BLaER1 treated with 17β-estradiol and CSF1 and Interleukin-3, amounts not matched to agents 10 nM and 100 nM (cell line): Measurements from ENCODE around the gene CERS6.

ENCODE experiments used
- H3K27ac ChIP-seq, 11 experiments: shearing (Covaris generic); formaldehyde crosslinking; 2 replicates each; pipeline ENCODE4 v1.8.1; 2022
- H3K27me3 ChIP-seq, 11 experiments: shearing (Covaris generic); formaldehyde crosslinking; 2 replicates each; pipeline ENCODE4 v1.8.1; 2022
- H3K36me3 ChIP-seq, 11 experiments: shearing (Covaris generic); formaldehyde crosslinking; 2 replicates each; pipeline ENCODE4 v1.8.1; 2022
- H3K4me1 ChIP-seq, 10 experiments: shearing (Covaris generic); formaldehyde crosslinking; 2 replicates each; pipeline ENCODE4 v1.8.1; 2022
- H3K4me2 ChIP-seq, 11 experiments: shearing (Covaris generic); formaldehyde crosslinking; 2 replicates each; pipeline ENCODE4 v1.8.1; 2022
- H3K4me3 ChIP-seq, 10 experiments: shearing (Covaris generic); formaldehyde crosslinking; 2 replicates each; pipeline ENCODE4 v1.8.1; 2022
- H3K9ac ChIP-seq, 11 experiments: shearing (Covaris generic); formaldehyde crosslinking; 2 replicates each; pipeline ENCODE4 v1.8.1; 2022
- H3K9me3 ChIP-seq, 11 experiments: shearing (Covaris generic); formaldehyde crosslinking; replicated peaks in 1 of 11; 2 replicates each; pipeline ENCODE4 v1.8.1; 2022
- H4K20me1 ChIP-seq, 11 experiments: shearing (Covaris generic); formaldehyde crosslinking; 2 replicates each; pipeline ENCODE4 v1.8.1; 2022
- Cebpa-rat ChIP-seq, 11 experiments: shearing (Covaris generic); IDR thresholded peaks; 2 replicates each; pipeline ENCODE4 v1.8.1; 2022

The CERS6 gene

GRCh38 chr2:168641636-168642035 is 185.6 kb downstream of the CERS6 start:
- Histone ChIP-seq H3K27me3 (no peaks in the 10 kb centered on the region), H3K36me3 (peaks cover 0 to 51% (median 24%) of the 10 kb centered on the region in 11 experiments; a peak in 19 of 22 replicates), H3K4me3 (no peak overlapping the region), H3K9ac (no peak overlapping the region), H3K9me3 (peaks cover 10 to 24% (median 17%) of the 10 kb centered on the region in 11 experiments; a peak in 20 of 22 replicates), H3K27ac (no peak overlapping the region), H3K4me2 (no peak overlapping the region), H3K4me1 (peaks cover 0 to 21% (median 0%) of the 10 kb centered on the region in 10 experiments; a peak in 4 of 20 replicates), H4K20me1 (peaks cover 0 to 33% (median 5%) of the 10 kb centered on the region in 11 experiments; a peak in 7 of 22 replicates)
- TF ChIP-seq Cebpa-rat (IDR thresholded peaks at IDR 0.05): no peak

- Histone ChIP-seq H3K9ac (no peak overlapping the region), H3K4me2 (no peak overlapping the region)
- no peak for TF ChIP-seq Cebpa-rat (IDR thresholded peaks at IDR 0.05)
Measured at GRCh38 chr2:168642873-168643272, 186.8 kb downstream of the CERS6 start.

GRCh38 chr2:168643979-168644378 is 187.9 kb downstream of the CERS6 start:
- Histone ChIP-seq H3K4me1 (peaks cover 0 to 22% (median 10%) of the 10 kb centered on the region in 10 experiments; a peak in 15 of 20 replicates), H3K36me3 (peaks cover 0 to 49% (median 25%) of the 10 kb centered on the region in 11 experiments; a peak in 19 of 22 replicates), H3K9me3 (peaks cover 11 to 31% (median 20%) of the 10 kb centered on the region in 11 experiments; a peak in 20 of 22 replicates), H3K9ac (no peak overlapping the region), H3K27ac (no peak overlapping the region), H3K4me2 (no peak overlapping the region), H4K20me1 (peaks cover 0 to 48% (median 12%) of the 10 kb centered on the region in 11 experiments; a peak in 9 of 22 replicates), H3K27me3 (no peaks in the 10 kb centered on the region), H3K4me3 (no peak overlapping the region)
- TF ChIP-seq Cebpa-rat (IDR thresholded peaks at IDR 0.05): no peak

More at GRCh38 chr2:168642873-168643272, 186.8 kb downstream of the CERS6 start:
- no peak overlapping the region for H3K27ac ChIP-seq
- peaks cover 0 to 49% (median 25%) of the 10 kb centered on the region in 11 experiments; a peak in 19 of 22 replicates for H3K36me3 ChIP-seq
- peaks cover 11 to 31% (median 20%) of the 10 kb centered on the region in 11 experiments; a peak in 20 of 22 replicates for H3K9me3 ChIP-seq
- H3K27me3 ChIP-seq: no peaks in the 10 kb centered on the region
- H3K4me1 ChIP-seq: peaks cover 0 to 21% (median 1%) of the 10 kb centered on the region in 10 experiments; a peak in 10 of 20 replicates
- H3K4me3 ChIP-seq: no peak overlapping the region
- H4K20me1 ChIP-seq: peaks cover 0 to 44% (median 12%) of the 10 kb centered on the region in 11 experiments; a peak in 8 of 22 replicates

DNA sequence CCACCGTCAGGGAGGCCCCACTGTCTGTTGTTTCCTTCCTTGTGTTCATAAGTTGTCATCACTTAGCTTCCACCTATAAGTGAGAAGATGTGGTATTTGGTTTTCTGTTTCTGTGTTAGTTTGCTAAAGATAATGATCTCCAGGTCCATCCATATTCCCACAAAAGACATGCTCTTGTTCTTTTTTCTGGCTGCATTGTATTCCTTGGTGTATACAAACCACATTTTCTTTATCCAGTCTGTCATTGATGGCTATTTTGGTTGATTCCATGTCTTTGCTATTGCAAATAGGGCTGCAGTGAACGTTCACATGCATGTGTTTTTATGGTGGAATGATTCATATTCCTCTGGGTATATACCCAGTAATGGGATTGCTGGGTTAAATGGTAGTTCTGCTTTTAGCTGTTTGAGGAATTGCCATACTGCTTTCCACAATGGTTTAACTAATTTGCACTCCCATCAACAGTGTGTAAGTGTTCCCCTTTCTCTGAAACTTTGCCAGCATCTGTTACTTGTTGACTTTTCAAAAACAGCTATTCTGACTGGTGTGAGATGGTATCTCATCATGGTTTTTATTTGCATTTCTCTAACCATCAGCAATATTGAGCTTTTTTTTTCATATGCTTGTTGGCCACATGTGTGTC is 189.7 kb downstream of the CERS6 start:
- H3K27me3 ChIP-seq: no peaks in the 10 kb centered on the region
- H3K4me3 ChIP-seq: no peak overlapping the region
- no peak for TF ChIP-seq Cebpa-rat (IDR thresholded peaks at IDR 0.05)
- H3K9me3 ChIP-seq: peaks cover 11 to 31% (median 20%) of the 10 kb centered on the region in 11 experiments; a peak in 20 of 22 replicates
- H3K27ac ChIP-seq: no peak overlapping the region
- peaks cover 0 to 48% (median 9%) of the 10 kb centered on the region in 11 experiments; a peak in 9 of 22 replicates for H4K20me1 ChIP-seq
- no peak overlapping the region for H3K4me2 ChIP-seq
- H3K9ac ChIP-seq: no peak overlapping the region
- peaks cover 0 to 38% (median 19%) of the 10 kb centered on the region in 11 experiments; a peak in 18 of 22 replicates for H3K36me3 ChIP-seq
- H3K4me1 ChIP-seq: peaks cover 0 to 31% (median 14%) of the 10 kb centered on the region in 10 experiments; a peak in 15 of 20 replicates

DNA sequence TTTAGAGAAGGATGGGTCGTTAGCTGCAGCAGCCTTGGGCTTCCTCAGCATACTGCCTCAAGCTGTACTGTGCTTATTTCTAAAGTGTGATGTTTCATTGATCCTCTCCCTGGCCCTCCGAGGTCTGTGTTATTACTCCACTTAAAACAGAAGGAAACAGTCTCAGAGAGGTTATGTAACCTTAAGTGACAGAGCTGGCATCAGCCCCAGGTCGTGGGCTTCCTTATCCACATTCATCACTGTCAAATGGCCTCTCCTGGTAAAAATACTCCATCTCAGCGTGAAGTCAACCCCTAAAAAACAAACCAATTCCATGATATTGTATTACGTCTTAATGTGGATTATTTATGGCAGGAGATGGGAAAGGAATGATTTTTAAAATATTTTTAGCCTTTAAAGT is 193.0 kb downstream of the CERS6 start:
- Histone ChIP-seq H3K9me3 (peaks cover 9 to 39% (median 16%) of the 10 kb centered on the region in 11 experiments; a peak in 20 of 22 replicates), H4K20me1 (peaks cover 0 to 57% (median 4%) of the 10 kb centered on the region in 11 experiments; a peak in 9 of 22 replicates), H3K27me3 (no peaks in the 10 kb centered on the region), H3K27ac (no peak overlapping the region), H3K4me3 (no peak overlapping the region), H3K4me1 (peaks cover 0 to 34% (median 14%) of the 10 kb centered on the region in 10 experiments; a peak in 15 of 20 replicates), H3K36me3 (peaks cover 0 to 28% (median 9%) of the 10 kb centered on the region in 11 experiments; a peak in 19 of 22 replicates), H3K9ac (no peak overlapping the region), H3K4me2 (peak overlapping the region in 6 of 11 experiments; percentile 0 to 43 (median 16); a peak in 2 of 22 replicates)
- TF ChIP-seq Cebpa-rat (IDR thresholded peaks at IDR 0.05): no peak

DNA sequence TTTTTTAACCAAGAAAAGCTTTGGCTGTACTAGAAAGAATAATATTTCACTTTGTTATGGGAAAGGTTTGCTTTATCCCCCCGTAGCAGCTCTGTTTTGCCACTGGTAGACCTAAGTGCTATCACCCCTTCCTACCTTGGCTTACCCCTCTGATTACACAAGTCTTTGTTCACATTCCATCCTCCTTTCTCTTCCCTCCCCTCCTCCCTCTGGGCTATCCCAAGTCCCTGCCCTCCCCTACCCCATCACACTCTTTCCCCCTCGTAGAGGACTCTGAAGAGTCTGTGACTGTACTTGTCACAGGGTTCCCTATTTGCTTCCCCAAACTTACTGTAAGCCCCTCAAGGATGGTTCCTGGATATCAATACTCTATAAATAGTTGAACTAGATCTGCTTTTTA is 193.5 kb downstream of the CERS6 start:
- Histone ChIP-seq H3K4me2 (no peak overlapping the region), H3K9me3 (peaks cover 8 to 39% (median 18%) of the 10 kb centered on the region in 11 experiments; a peak in 20 of 22 replicates), H4K20me1 (peaks cover 0 to 57% (median 4%) of the 10 kb centered on the region in 11 experiments; a peak in 9 of 22 replicates), H3K9ac (no peak overlapping the region), H3K27ac (no peak overlapping the region), H3K4me1 (peaks cover 0 to 34% (median 14%) of the 10 kb centered on the region in 10 experiments; a peak in 15 of 20 replicates), H3K36me3 (peaks cover 3 to 28% (median 13%) of the 10 kb centered on the region in 11 experiments; a peak in 18 of 22 replicates), H3K27me3 (no peaks in the 10 kb centered on the region), H3K4me3 (no peak overlapping the region)
- no peak for TF ChIP-seq Cebpa-rat (IDR thresholded peaks at IDR 0.05)

DNA sequence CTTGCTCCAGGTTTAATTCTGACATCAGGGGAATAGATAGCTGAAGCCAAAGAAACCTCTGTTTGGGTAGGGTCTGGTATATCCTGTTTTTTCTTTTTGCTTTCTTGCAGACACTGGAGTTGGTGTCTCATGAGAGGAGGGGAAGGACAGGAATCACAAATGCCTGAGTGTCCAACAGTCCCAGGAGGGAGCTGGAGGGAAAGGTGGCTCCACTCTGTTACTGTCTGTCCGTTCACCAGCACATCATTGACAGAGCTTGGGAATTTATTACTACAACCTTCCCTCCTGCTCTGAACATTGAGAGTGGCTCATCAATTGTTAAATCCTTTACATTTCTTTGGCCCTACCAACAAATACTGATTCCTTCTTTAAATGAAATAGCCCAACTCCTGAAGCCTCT is 194.1 kb downstream of the CERS6 start:
- no peak overlapping the region for H3K4me3 ChIP-seq
- no peak overlapping the region for H3K9ac ChIP-seq
- no peak overlapping the region for H3K27ac ChIP-seq
- peak overlapping the region in 2 of 11 experiments; percentile 32 to 37; a peak in 2 of 22 replicates for H3K4me2 ChIP-seq
- peaks cover 0 to 34% (median 14%) of the 10 kb centered on the region in 10 experiments; a peak in 15 of 20 replicates for H3K4me1 ChIP-seq
- no peak for TF ChIP-seq Cebpa-rat (IDR thresholded peaks at IDR 0.05)
- H3K9me3 ChIP-seq: peaks cover 9 to 44% (median 24%) of the 10 kb centered on the region in 11 experiments; a peak in 21 of 22 replicates
- peaks cover 9 to 32% (median 17%) of the 10 kb centered on the region in 11 experiments; a peak in 18 of 22 replicates for H3K36me3 ChIP-seq
- peaks cover 0 to 57% (median 4%) of the 10 kb centered on the region in 11 experiments; a peak in 9 of 22 replicates for H4K20me1 ChIP-seq
- no peaks in the 10 kb centered on the region for H3K27me3 ChIP-seq

GRCh38 chr2:168650781-168651180 is 194.7 kb downstream of the CERS6 start:
- TF ChIP-seq Cebpa-rat (IDR thresholded peaks at IDR 0.05): no peak
- Histone ChIP-seq H3K36me3 (peaks cover 14 to 34% (median 22%) of the 10 kb centered on the region in 11 experiments; a peak in 21 of 22 replicates), H3K9me3 (peaks cover 15 to 44% (median 24%) of the 10 kb centered on the region in 11 experiments; a peak in 21 of 22 replicates), H3K9ac (no peak overlapping the region), H3K4me2 (peak overlapping the region in 2 of 11 experiments; percentile 33 to 37; a peak in 3 of 22 replicates), H4K20me1 (peaks cover 0 to 57% (median 4%) of the 10 kb centered on the region in 11 experiments; a peak in 9 of 22 replicates), H3K4me3 (no peak overlapping the region), H3K27me3 (no peaks in the 10 kb centered on the region), H3K27ac (no peak overlapping the region), H3K4me1 (peaks cover 0 to 34% (median 14%) of the 10 kb centered on the region in 10 experiments; a peak in 15 of 20 replicates)
